IPS DF 6.9 (cell line): Measurements from ENCODE around the gene POLN.

Experiments
- DNase-seq: peaks from one replicate; pipeline ENCODE4 v3.0.0-alpha.2; 2013; ENCODE audit warnings: low read depth, low spot score
- H3K27ac ChIP-seq: one replicate; pipeline ENCODE4 v1.5.1; 2013; ENCODE audit warnings: low read length, control low read depth
- H3K27me3 ChIP-seq: 2 replicates; pipeline ENCODE4 v1.6.1; 2013; ENCODE audit warnings: mild to moderate bottlenecking, low read length; ENCODE audit not compliant: control insufficient read depth, insufficient read depth
- H3K36me3 ChIP-seq: 2 replicates; pipeline ENCODE4 v1.6.1; 2013; ENCODE audit warnings: low read length; ENCODE audit not compliant: control insufficient read depth, insufficient read depth
- H3K4me1 ChIP-seq: 2 replicates; pipeline ENCODE4 v1.6.1; 2013; ENCODE audit warnings: low read length; ENCODE audit not compliant: control insufficient read depth, insufficient read depth
- H3K4me3 ChIP-seq: 2 replicates; pipeline ENCODE4 v1.5.1; 2013; ENCODE audit warnings: mild to moderate bottlenecking, low read length
- H3K9me3 ChIP-seq: 2 replicates; pipeline ENCODE4 v1.6.1; 2013; ENCODE audit warnings: low read length, inconsistent platforms; ENCODE audit not compliant: control insufficient read depth, insufficient read depth
- WGBS: extraction: QIAGEN DNeasy Blood & Tissue Kit; methylation state at CpG from one replicate; pipeline ENCODE4 v1.1.7; 2013; ENCODE audit warnings: mixed read lengths, missing lambda C conversion rate; ENCODE audit not compliant: insufficient read length, insufficient coverage; 5-methylcytosine and 5-hydroxymethylcytosine counted together

Gene POLN

GRCh38 chr4:2274320-2275043 lies 32.6 kb upstream of the POLN start:
- DNase-seq, result no peak
- no peaks in the 10 kb centered on the region for H3K9me3 ChIP-seq
- H3K27me3 ChIP-seq, result no peaks in the 10 kb centered on the region
- WGBS, result no CpG with 5 or more reads among the region's 21 CpGs
- H3K36me3 ChIP-seq, result no peaks in the 10 kb centered on the region
- H3K27ac ChIP-seq, result no peak overlapping the region
- no peaks in the 10 kb centered on the region; the same call in 1 of the 2 replicates for H3K4me1 ChIP-seq
- H3K4me3 ChIP-seq, result no peak overlapping the region

GRCh38 chr4:2273657-2274319 lies 31.9 kb upstream of the POLN start:
- no CpG with 5 or more reads among the region's 24 CpGs for WGBS
- H3K4me1 ChIP-seq, result peaks cover 4% of the 10 kb centered on the region; the same call in 1 of the 2 replicates
- DNase-seq, result no peak
- no peak overlapping the region for H3K27ac ChIP-seq
- H3K36me3 ChIP-seq, result no peaks in the 10 kb centered on the region
- H3K4me3 ChIP-seq, result no peak overlapping the region
- H3K9me3 ChIP-seq, result no peaks in the 10 kb centered on the region
- no peaks in the 10 kb centered on the region for H3K27me3 ChIP-seq

- H3K9me3 ChIP-seq, result no peaks in the 10 kb centered on the region
- peaks cover 4% of the 10 kb centered on the region; the same call in 1 of the 2 replicates for H3K4me1 ChIP-seq
- no peak for DNase-seq
- no peaks in the 10 kb centered on the region for H3K36me3 ChIP-seq
- no peak overlapping the region for H3K27ac ChIP-seq
- WGBS, result no CpG with 5 or more reads among the region's 15 CpGs
- H3K4me3 ChIP-seq, result no peak overlapping the region
- H3K27me3 ChIP-seq, result no peaks in the 10 kb centered on the region
Measured at GRCh38 chr4:2273221-2273620, 31.3 kb upstream of the POLN start.

- Histone ChIP-seq H3K4me3 (no peak overlapping the region), H3K27me3 (no peaks in the 10 kb centered on the region), H3K27ac (no peak overlapping the region), H3K9me3 (no peaks in the 10 kb centered on the region), H3K36me3 (no peaks in the 10 kb centered on the region), H3K4me1 (peaks cover 4% of the 10 kb centered on the region; the same call in 1 of the 2 replicates)
- no CpG with 5 or more reads among the region's 6 CpGs for WGBS
- DNase-seq, result no peak
Measured at GRCh38 chr4:2272828-2273120, 30.9 kb upstream of the POLN start.

- Histone ChIP-seq H3K9me3 (no peaks in the 10 kb centered on the region), H3K27ac (no peak overlapping the region), H3K4me1 (peaks cover 4% of the 10 kb centered on the region; the same call in 1 of the 2 replicates), H3K36me3 (no peaks in the 10 kb centered on the region), H3K4me3 (no peak overlapping the region), H3K27me3 (no peaks in the 10 kb centered on the region)
- WGBS, result no CpG with 5 or more reads among the region's 25 CpGs
- DNase-seq, result no peak
Measured at GRCh38 chr4:2272026-2272827, 30.3 kb upstream of the POLN start.

- no peaks in the 10 kb centered on the region for H3K9me3 ChIP-seq
- DNase-seq, result no peak
- H3K27ac ChIP-seq, result no peak overlapping the region
- peaks cover 4% of the 10 kb centered on the region; the same call in 1 of the 2 replicates for H3K4me1 ChIP-seq
- no peaks in the 10 kb centered on the region for H3K27me3 ChIP-seq
- H3K36me3 ChIP-seq, result no peaks in the 10 kb centered on the region
- WGBS, result no CpG with 5 or more reads among the region's 27 CpGs
- H3K4me3 ChIP-seq, result no peak overlapping the region
Measured at GRCh38 chr4:2271279-2272025, 29.5 kb upstream of the POLN start.

- no peaks in the 10 kb centered on the region for H3K27me3 ChIP-seq
- H3K27ac ChIP-seq, result no peak overlapping the region
- H3K4me1 ChIP-seq, result peaks cover 4% of the 10 kb centered on the region; the same call in 1 of the 2 replicates
- DNase-seq, result no peak
- no peaks in the 10 kb centered on the region for H3K36me3 ChIP-seq
- H3K4me3 ChIP-seq, result no peak overlapping the region
- no peaks in the 10 kb centered on the region for H3K9me3 ChIP-seq
- no CpG with 5 or more reads among the region's 34 CpGs for WGBS
Measured at GRCh38 chr4:2270341-2271165, 28.6 kb upstream of the POLN start.

- 100% methylated on average over 1 of the region's 12 CpGs for WGBS
- H3K9me3 ChIP-seq, result no peaks in the 10 kb centered on the region
Measured at GRCh38 chr4:2269618-2270163, 27.8 kb upstream of the POLN start.

GRCh38 chr4:2269206-2269531 lies 27.2 kb upstream of the POLN start:
- Histone ChIP-seq H3K4me3 (no peak overlapping the region), H3K36me3 (no peaks in the 10 kb centered on the region), H3K27me3 (no peaks in the 10 kb centered on the region), H3K9me3 (no peaks in the 10 kb centered on the region), H3K27ac (no peak overlapping the region), H3K4me1 (peaks cover 4% of the 10 kb centered on the region; the same call in 1 of the 2 replicates)
- DNase-seq, result no peak
- WGBS, result no CpG with 5 or more reads among the region's 6 CpGs

More at GRCh38 chr4:2269618-2270163, 27.8 kb upstream of the POLN start:
- H3K27me3 ChIP-seq, result no peaks in the 10 kb centered on the region
- H3K27ac ChIP-seq, result no peak overlapping the region
- H3K4me3 ChIP-seq, result no peak overlapping the region
- peaks cover 4% of the 10 kb centered on the region; the same call in 1 of the 2 replicates for H3K4me1 ChIP-seq
- no peak for DNase-seq
- H3K36me3 ChIP-seq, result no peaks in the 10 kb centered on the region
